GM04503 (cell line): ENCODE data around the gene ENG.
"Not testable (repeated sequence)": the region's sequence is repeated elsewhere in the genome, so short reads cannot be mapped to it uniquely, and the experiment has no call there.

ENCODE experiments used
- DNase-seq: peaks from one replicate; pipeline ENCODE4 v3.0.0-alpha.2; 2012; ENCODE audit warnings: low read depth

The ENG gene

GRCh38 chr9:127878001-127878651 lies 23.7 kb upstream of the ENG start:
- DNase-seq, result no peak

- DNase-seq, result no peak
These were observed 23.1 kb upstream of the ENG start, which contains the start of gene AK1 for GRCh38 chr9:127877566-127877998. Gene AK1 (minus strand): TSS chr9:127877675. CDS start chr9:127874617, 3,058 bp downstream.

GRCh38 chr9:127876764-127877562 lies 22.5 kb upstream of the ENG start:
- DNase-seq, result no peak

DNA sequence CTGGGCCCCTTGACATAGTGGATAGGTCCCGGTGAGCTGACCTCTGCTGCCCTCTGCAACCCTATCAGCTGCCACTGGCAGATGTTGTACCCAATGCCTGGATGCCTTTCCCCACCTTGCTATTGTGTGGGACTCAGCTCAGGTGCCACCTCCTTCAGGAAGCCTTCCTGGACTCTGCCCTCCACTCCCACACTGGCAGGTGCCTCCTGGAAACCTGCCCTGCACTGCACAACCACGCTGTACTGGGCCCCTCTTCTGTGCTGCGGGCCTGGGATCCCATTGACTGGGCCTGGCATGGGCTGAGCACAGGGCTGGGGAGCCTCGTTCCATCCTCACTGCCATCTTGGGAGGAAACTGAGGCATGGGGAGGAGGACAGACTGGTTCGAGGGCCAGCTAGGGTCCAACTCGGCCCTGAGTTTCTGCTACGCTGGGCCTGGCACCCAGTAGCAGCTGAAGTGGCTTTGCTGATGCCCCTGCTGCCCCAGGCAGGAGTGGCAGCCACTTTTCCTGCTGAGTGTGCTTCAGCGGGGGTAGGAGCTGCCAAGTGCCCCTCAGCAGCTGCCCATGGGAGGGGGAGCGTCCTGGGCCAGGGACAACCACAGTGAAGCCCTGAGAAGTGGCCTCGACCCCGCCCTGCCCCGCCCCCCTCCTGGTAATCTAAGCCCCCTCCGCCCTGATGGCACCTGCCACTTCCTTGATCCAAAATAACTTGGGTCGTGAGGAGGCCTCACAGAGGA lies 21.7 kb upstream of the ENG start:
- no peak for DNase-seq

DNA sequence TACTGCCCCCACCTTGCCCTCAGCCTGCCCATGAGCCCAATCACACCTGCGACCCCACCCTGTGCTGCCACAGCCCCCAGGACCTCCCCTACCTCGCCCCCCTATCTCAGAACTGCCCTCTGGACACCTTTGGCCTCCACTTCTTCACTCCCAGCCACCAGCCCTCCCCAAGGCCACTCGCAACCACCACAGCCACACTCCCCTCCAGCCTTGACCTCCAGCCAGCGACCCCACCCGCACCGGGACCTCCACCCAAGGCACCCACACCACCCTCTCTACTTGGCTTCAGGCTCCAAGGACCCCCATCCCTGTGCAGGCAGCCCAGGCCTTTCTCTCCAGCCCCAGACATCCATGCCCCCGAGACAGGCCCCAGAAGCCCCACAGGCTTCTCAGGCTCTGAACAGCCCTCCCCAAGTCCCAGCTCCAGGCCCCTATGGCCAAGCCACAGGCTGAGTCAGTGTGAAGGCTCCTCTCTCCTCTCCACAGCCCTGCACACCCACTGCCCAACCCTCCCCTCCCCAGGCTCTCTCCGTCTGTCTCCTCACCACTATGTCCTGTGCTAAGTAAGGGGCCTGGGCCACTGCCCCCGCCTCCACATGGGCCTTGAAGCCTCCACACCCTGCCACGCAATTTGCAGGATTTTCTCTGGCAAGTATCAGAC lies 21.0 kb upstream of the ENG start:
- DNase-seq, result no peak

- no peak for DNase-seq
These were observed 20.1 kb upstream of the ENG start for GRCh38 chr9:127874301-127875221.

DNA sequence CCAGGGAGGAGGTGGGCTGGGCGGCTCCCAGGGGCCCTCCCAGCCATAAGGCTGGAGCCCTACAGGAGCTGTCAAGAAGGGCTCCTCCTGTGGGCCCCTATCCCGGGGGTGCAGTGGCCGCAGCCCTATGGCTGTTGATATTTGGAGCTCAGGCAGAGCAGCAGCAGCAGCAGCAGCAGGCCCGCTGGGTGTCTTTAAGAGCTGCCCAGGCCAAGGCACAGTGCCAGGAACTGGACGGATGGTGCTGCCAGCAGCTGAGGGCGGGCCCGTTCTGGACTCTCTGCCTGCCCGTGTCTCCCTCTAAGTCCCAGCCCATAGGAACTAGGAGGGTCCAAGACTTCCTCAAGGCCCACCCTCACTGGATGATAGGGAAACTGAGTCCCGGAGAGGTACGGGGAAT lies 19.4 kb upstream of the ENG start:
- no peak for DNase-seq

DNA sequence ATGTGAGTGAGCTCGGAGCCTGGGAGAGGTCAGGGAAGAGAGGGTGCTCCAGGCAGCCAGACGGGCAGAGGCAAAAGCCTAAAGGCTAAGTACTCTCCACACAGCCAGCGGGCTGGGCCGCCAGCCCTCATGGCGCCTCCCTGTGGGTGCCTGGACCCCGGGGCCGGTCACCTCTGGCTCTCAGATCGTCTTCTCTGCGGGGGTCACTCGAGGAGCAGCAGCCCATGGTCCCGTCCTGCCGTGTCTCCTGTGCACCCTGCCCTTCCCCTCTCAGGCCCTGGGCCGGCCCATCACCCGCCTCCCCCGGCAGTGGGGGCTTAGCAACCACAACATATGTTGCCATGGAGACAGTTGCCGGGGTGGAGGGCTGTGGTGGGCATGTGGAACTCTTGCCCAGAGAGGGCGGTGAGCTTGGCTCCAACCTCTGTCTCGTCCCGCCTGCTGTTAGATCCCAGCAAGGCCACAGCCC lies 18.8 kb upstream of the ENG start:
- DNase-seq, result no peak

DNA sequence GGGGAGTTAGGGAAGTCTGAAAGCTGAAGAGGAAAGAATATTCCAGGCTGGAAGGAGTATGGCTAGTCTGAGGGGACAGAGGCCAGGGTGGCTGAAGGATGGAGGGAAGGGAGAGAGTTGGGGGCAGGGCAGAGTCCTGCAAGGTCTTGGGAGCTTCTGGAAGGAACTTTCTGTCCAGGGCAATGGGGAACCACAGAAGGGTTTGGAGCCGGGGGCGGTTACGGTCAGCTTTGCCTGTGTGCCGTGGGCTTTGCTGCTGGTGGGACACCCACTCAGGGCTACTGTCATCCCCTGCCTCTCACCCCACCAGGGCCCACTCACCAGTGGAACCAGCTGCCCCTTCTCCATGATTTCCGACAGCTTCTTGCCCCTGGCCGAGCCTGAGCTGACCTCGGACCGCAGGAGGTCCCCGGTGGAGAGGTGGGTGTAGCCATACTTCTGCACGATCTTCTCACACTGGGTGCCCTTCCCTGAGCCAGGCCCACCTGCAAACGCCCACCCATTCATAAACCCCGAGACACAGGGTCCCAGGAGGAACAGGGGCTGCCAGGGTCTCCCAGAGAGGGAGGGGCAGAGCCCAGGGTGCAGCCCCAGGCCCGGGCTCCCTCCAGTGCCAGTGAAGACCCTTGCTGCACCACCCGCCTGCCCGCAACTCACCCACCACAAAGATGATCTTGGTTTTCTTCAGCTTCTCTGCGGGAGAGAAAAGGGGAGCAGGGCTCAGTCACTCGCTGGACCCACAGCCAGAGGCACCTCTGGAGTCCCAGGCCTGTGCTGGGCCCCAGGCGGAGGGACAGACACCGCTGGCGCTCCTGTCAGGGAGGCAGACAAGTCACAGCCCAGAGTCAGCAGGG lies 18.1 kb upstream of the ENG start:
- DNase-seq, result no peak

DNA sequence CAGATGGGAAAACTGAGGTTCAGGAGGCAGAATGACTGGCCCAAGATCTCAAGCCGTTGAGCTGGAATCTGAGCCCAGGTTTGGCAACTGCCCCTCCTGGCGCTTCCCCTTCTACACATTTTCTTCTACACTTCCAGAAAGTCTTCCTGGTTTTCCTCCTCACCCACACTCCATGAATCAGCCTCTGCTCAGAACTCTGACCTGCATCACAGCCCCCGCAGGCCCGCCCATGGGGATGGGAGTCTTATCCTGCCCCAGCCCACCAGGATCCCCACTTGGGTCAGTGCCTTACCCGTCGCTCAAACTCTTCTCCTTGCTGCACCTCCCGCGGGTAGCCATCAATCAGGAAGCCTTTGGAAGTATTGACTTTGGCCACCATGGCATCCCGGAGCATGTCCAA lies 17.1 kb upstream of the ENG start:
- DNase-seq, result no peak

GRCh38 chr9:127870887-127871286 lies 16.4 kb upstream of the ENG start:
- no peak for DNase-seq

DNA sequence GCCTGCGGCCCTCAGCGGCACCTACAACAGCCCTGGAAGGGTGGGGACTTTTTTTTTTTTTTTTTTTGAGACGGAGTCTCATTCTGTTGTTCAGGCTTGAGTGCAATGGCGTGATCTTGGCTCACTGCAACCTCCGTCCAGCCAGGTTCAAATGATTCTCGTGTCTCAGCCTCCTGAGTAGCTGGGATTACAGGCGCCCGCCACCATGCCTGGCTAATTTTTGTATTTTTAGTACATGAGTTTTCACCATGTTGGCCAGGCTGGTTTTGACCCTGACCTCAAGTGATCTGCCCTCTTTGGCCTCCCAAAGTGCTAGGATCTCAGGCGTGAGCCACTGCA lies 15.7 kb upstream of the ENG start:
- DNase-seq, result not testable (repeated sequence)

DNA sequence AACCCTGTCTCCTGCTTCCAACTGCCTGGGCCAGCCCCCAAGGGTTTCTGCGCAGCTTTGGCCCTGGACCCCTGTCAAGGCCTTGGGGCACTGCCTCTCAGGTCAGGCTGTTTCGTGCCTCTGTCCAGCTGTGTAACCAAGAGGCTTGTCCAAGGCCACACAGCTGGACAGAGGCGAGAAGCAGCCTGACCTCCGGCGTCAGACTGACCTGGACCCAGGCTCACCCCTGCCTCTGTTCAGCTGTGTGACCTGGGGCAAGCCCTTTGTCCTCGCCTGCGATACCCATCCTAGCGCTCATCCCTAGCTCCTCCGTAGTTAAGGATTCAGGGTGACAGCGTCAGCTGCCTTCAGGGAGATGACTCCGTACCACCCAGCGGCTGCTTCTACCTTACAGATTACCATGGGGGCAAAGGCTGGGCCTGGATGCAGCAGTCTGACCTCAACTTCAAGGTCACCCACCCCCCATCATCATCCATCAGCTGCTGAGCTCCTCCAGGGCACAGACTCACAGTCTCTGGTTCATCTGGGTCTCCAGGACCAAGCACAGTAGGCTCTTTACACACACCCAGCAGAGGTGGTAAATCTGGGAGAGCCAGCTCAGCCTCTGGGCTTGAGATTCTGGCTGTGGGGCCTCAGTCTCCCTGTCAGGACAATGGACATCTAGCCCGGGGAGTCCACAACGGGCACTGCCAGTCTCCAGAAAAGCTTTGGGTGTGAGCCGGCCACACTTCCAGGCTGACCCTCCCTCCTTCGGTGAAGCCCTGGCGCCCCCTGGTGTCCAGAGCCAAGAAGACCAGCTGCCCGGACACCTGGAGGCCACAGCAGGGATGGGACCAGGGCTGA lies 15.1 kb upstream of the ENG start:
- DNase-seq, result no peak

GRCh38 chr9:127868278-127868902 lies 13.9 kb upstream of the ENG start:
- DNase-seq, result no peak

DNA sequence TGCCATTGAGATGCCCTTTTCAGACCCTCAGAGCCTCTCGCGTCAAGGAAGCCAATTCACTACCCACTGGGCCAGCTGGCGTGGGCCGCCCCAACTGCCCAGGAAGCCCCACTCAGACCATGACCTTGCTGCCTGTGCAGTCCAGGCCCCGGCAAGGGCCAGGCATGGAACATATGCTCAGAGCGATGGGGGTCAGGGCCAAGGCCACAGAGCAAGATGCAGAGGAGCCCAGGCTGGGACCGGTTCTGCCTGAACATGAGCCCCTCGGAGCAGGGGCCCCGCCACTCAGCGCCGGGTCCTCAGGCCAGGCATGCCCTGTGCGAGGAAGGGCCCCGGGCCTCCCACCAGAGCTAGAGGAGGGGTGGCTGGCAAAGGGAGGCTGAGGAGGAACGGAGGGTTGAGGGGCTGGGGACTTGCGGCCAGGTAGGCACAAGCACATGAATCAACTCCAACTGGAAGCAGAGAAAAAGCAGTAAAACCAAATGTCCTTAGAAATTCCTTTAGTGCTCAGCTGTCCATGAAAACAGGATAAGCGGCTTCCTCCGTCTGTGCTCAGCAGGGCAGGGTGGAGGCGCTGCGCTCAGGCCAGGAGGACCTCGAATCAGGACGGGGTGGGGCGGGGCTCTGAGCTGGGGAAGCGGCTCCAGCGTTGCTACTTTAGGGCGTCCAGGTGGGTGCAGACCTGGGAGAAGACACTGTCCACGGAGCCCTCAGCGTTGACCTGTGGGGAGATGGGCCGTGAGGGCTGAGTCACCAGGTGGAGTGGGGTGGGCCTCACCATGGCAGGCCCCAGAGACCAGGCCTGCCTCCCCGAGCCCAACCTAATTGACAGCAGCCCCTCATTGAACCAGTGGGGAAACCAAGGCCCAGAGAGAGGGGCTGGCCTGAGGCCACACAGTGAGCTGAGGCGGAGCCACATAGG lies 13.2 kb upstream of the ENG start:
- DNase-seq, result no peak

- DNase-seq, result no peak
These were observed 12.1 kb upstream of the ENG start for GRCh38 chr9:127866535-127866934.

DNA sequence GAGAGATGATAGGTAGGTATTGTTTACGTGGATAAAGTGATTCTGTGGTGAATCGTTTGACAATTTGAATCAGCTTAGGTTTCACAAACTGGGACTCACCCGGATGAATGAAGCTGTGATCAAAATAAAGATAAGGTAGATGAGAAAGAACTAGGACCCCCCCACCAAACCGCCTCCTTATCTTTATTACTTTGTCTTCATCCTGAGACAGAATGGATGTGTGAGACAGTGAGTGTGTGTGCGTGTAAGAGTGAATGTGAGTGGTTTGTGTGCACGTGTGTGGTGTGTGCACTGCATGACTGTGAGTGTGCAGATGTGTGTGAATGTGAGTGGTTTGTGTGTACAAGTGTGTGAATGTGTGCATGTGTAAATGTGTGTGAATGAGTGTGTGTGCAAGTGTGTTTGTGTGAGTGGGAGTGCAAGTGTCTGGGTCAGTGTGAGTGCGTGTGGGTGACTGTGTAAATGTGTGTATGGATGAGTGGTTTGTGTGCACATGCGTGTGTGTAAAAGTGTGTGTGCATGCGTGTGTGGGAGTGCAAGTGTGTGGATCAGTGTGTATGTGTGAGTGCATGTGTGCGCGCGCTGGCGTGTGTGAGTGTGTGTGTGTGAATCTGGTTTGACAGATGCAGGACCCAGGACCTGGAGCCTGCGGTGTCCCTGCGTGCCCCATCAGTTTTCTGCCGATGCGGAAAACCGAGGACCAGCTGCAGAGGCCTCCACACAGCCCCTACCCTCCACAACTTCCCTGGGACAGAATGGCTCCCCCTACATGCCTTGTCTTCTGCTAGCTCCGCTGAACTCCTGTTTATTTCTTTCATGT lies 11.4 kb upstream of the ENG start:
- no peak for DNase-seq
